Measurements from ENCODE around the gene SC5D.
A peak's percentile ranks its signal among the peaks of the same experiment; 100 is the strongest.

SC5D gene

GRCh38 chr11:121334973-121335710 is 42.6 kb downstream of the SC5D start:
- peaks cover 29% of the 10 kb centered on the region for H3K4me1 Mint-ChIP-seq
- no peak overlapping the region for H3K27ac Mint-ChIP-seq
- H3K27me3 Mint-ChIP-seq: peaks cover 10% of the 10 kb centered on the region
- H3K9me3 Mint-ChIP-seq: no peaks in the 10 kb centered on the region
- H3K36me3 Mint-ChIP-seq: no peaks in the 10 kb centered on the region
- no peak for ATAC-seq
- no peak overlapping the region for H3K4me3 Mint-ChIP-seq

- Mint-ChIP-seq H3K27ac (no peak overlapping the region), H3K9me3 (no peaks in the 10 kb centered on the region), H3K27me3 (peaks cover 10% of the 10 kb centered on the region), H3K36me3 (no peaks in the 10 kb centered on the region), H3K4me1 (peaks cover 41% of the 10 kb centered on the region), H3K4me3 (no peak overlapping the region)
- ATAC-seq: no peak
Observed at GRCh38 chr11:121336279-121336937, 43.8 kb downstream of the SC5D start.

- Mint-ChIP-seq H3K4me1 (peaks cover 45% of the 10 kb centered on the region), H3K4me3 (no peak overlapping the region), H3K27me3 (peaks cover 10% of the 10 kb centered on the region), H3K9me3 (no peaks in the 10 kb centered on the region), H3K36me3 (no peaks in the 10 kb centered on the region), H3K27ac (peak overlapping the region; percentile 6)
- peak; percentile 12 for ATAC-seq
Observed at GRCh38 chr11:121337078-121337477, 44.5 kb downstream of the SC5D start.

- no peak for ATAC-seq
- Mint-ChIP-seq H3K4me1 (peaks cover 45% of the 10 kb centered on the region), H3K4me3 (no peak overlapping the region), H3K36me3 (no peaks in the 10 kb centered on the region), H3K27ac (peak overlapping the region; percentile 6), H3K9me3 (no peaks in the 10 kb centered on the region), H3K27me3 (peaks cover 10% of the 10 kb centered on the region)
Observed at GRCh38 chr11:121337740-121338272, 45.2 kb downstream of the SC5D start.

GRCh38 chr11:121338536-121338935 is 46.0 kb downstream of the SC5D start:
- no peak for ATAC-seq
- peaks cover 45% of the 10 kb centered on the region for H3K4me1 Mint-ChIP-seq
- no peaks in the 10 kb centered on the region for H3K9me3 Mint-ChIP-seq
- H3K27me3 Mint-ChIP-seq: peaks cover 10% of the 10 kb centered on the region
- no peak overlapping the region for H3K4me3 Mint-ChIP-seq
- no peak overlapping the region for H3K27ac Mint-ChIP-seq
- no peaks in the 10 kb centered on the region for H3K36me3 Mint-ChIP-seq

- Mint-ChIP-seq H3K9me3 (no peaks in the 10 kb centered on the region), H3K27me3 (peaks cover 4% of the 10 kb centered on the region), H3K36me3 (no peaks in the 10 kb centered on the region), H3K4me1 (peaks cover 45% of the 10 kb centered on the region), H3K27ac (peak overlapping the region; percentile 54), H3K4me3 (no peak overlapping the region)
- no peak for ATAC-seq
Observed at GRCh38 chr11:121340032-121340580, 47.5 kb downstream of the SC5D start.

GRCh38 chr11:121341609-121342008 is 49.0 kb downstream of the SC5D start:
- Mint-ChIP-seq H3K27me3 (no peaks in the 10 kb centered on the region), H3K36me3 (no peaks in the 10 kb centered on the region), H3K4me3 (no peak overlapping the region), H3K4me1 (peaks cover 41% of the 10 kb centered on the region), H3K9me3 (no peaks in the 10 kb centered on the region), H3K27ac (no peak overlapping the region)
- no peak for ATAC-seq

- no peak overlapping the region for H3K27ac Mint-ChIP-seq
- peaks cover 10% of the 10 kb centered on the region for H3K27me3 Mint-ChIP-seq
- H3K9me3 Mint-ChIP-seq: no peaks in the 10 kb centered on the region
- no peaks in the 10 kb centered on the region for H3K36me3 Mint-ChIP-seq
- peaks cover 19% of the 10 kb centered on the region for H3K4me1 Mint-ChIP-seq
- no peak for ATAC-seq
- no peak overlapping the region for H3K4me3 Mint-ChIP-seq
Observed at GRCh38 chr11:121344824-121345223, 52.3 kb downstream of the SC5D start.

- H3K9me3 Mint-ChIP-seq: no peaks in the 10 kb centered on the region
- H3K27me3 Mint-ChIP-seq: peaks cover 10% of the 10 kb centered on the region
- H3K27ac Mint-ChIP-seq: no peak overlapping the region
- no peaks in the 10 kb centered on the region for H3K4me1 Mint-ChIP-seq
- H3K36me3 Mint-ChIP-seq: no peaks in the 10 kb centered on the region
- ATAC-seq: no peak
- no peak overlapping the region for H3K4me3 Mint-ChIP-seq
Observed at GRCh38 chr11:121347094-121347493, 54.5 kb downstream of the SC5D start.

- Mint-ChIP-seq H3K9me3 (no peaks in the 10 kb centered on the region), H3K27me3 (peaks cover 12% of the 10 kb centered on the region), H3K36me3 (no peaks in the 10 kb centered on the region), H3K27ac (no peak overlapping the region), H3K4me3 (no peak overlapping the region), H3K4me1 (no peaks in the 10 kb centered on the region)
- no peak for ATAC-seq
Observed at GRCh38 chr11:121347813-121348212, 55.2 kb downstream of the SC5D start.

- no peak overlapping the region for H3K27ac Mint-ChIP-seq
- H3K27me3 Mint-ChIP-seq: peaks cover 17% of the 10 kb centered on the region
- no peaks in the 10 kb centered on the region for H3K36me3 Mint-ChIP-seq
- no peaks in the 10 kb centered on the region for H3K4me1 Mint-ChIP-seq
- no peak overlapping the region for H3K4me3 Mint-ChIP-seq
- no peak for ATAC-seq
- H3K9me3 Mint-ChIP-seq: no peaks in the 10 kb centered on the region
Observed at GRCh38 chr11:121348220-121348875, 55.8 kb downstream of the SC5D start.

GRCh38 chr11:121349790-121350189 is 57.2 kb downstream of the SC5D start:
- H3K4me1 Mint-ChIP-seq: no peaks in the 10 kb centered on the region
- H3K27ac Mint-ChIP-seq: no peak overlapping the region
- H3K9me3 Mint-ChIP-seq: no peaks in the 10 kb centered on the region
- H3K4me3 Mint-ChIP-seq: no peak overlapping the region
- H3K36me3 Mint-ChIP-seq: no peaks in the 10 kb centered on the region
- no peak for ATAC-seq
- peaks cover 20% of the 10 kb centered on the region for H3K27me3 Mint-ChIP-seq

GRCh38 chr11:121350314-121351082 is 57.9 kb downstream of the SC5D start:
- no peaks in the 10 kb centered on the region for H3K4me1 Mint-ChIP-seq
- H3K36me3 Mint-ChIP-seq: no peaks in the 10 kb centered on the region
- H3K27ac Mint-ChIP-seq: no peak overlapping the region
- H3K9me3 Mint-ChIP-seq: no peaks in the 10 kb centered on the region
- no peak overlapping the region for H3K4me3 Mint-ChIP-seq
- peaks cover 23% of the 10 kb centered on the region for H3K27me3 Mint-ChIP-seq
- ATAC-seq: no peak

- no peak overlapping the region for H3K4me3 Mint-ChIP-seq
- no peaks in the 10 kb centered on the region for H3K4me1 Mint-ChIP-seq
- H3K27me3 Mint-ChIP-seq: peaks cover 30% of the 10 kb centered on the region
- H3K9me3 Mint-ChIP-seq: no peaks in the 10 kb centered on the region
- H3K36me3 Mint-ChIP-seq: no peaks in the 10 kb centered on the region
- H3K27ac Mint-ChIP-seq: no peak overlapping the region
- ATAC-seq: no peak
Observed at GRCh38 chr11:121351083-121351630, 58.6 kb downstream of the SC5D start.
